ENCODE measurements around the gene SPATA6L. TPM values are rescaled to one million over a fixed set of nuclear protein-coding genes. Genes with fewer than 3 reads are reported as not detected.

Gene SPATA6L
- total and polyA plus RNA-seq, 2 of the 13 experiments (the other 11 are each of a cell fraction or from before 2014, with no cell fraction given) = 1.1 to 1.9 TPM

GRCh38 chr9:4662108-4662988, 3.9 kb downstream of the SPATA6L start, which contains the start of gene PLPP6 (continued):
- TF ChIP-seq KDM5B (CRISPR knock-in tag; IDR thresholded peaks at IDR 0.05; ENCODE audit: borderline replicate concordance) = peak; percentile 82; the same call in 1 of the 2 replicates
- TF ChIP-seq PBX2 (CRISPR knock-in tag; IDR thresholded peaks at IDR 0.05) = no peak
- TF ChIP-seq, protein P1, sequence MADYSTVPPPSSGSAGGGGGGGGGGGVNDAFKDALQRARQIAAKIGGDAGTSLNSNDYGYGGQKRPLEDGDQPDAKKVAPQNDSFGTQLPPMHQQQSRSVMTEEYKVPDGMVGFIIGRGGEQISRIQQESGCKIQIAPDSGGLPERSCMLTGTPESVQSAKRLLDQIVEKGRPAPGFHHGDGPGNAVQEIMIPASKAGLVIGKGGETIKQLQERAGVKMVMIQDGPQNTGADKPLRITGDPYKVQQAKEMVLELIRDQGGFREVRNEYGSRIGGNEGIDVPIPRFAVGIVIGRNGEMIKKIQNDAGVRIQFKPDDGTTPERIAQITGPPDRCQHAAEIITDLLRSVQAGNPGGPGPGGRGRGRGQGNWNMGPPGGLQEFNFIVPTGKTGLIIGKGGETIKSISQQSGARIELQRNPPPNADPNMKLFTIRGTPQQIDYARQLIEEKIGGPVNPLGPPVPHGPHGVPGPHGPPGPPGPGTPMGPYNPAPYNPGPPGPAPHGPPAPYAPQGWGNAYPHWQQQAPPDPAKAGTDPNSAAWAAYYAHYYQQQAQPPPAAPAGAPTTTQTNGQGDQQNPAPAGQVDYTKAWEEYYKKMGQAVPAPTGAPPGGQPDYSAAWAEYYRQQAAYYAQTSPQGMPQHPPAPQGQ (CRISPR knock-in tag; IDR thresholded peaks at IDR 0.05; ENCODE audit: borderline replicate concordance) = peak; percentile 67; the same call in 1 of the 2 replicates
- TF ChIP-seq MATR3 (CRISPR knock-in tag; IDR thresholded peaks at IDR 0.05) = no peak
- TF ChIP-seq KDM1A (CRISPR knock-in tag; IDR thresholded peaks at IDR 0.05) = peak; percentile 49; the same call in 1 of the 2 replicates
- no peak for TF ChIP-seq KLF11 (CRISPR knock-in tag; IDR thresholded peaks at IDR 0.05)
- TF ChIP-seq HIC2 (CRISPR knock-in tag; IDR thresholded peaks at IDR 0.05; ENCODE audit: low read depth) = peak; percentile 30; the same call in 1 of the 2 replicates
- TF ChIP-seq STAG1 (CRISPR knock-in tag; IDR thresholded peaks at IDR 0.05) = peak; percentile 61
- no peak for TF ChIP-seq ZNF619 (CRISPR knock-in tag; IDR thresholded peaks at IDR 0.05)
- TF ChIP-seq RFX5 (IDR thresholded peaks at IDR 0.05; ENCODE audit: low read depth, low read length) = peak; percentile 17; the same call in 1 of the 2 replicates
- peak; percentile 51 for TF ChIP-seq MED8 (CRISPR knock-in tag; IDR thresholded peaks at IDR 0.05; ENCODE audit: insufficient replicate concordance)
- TF ChIP-seq, protein P2, sequence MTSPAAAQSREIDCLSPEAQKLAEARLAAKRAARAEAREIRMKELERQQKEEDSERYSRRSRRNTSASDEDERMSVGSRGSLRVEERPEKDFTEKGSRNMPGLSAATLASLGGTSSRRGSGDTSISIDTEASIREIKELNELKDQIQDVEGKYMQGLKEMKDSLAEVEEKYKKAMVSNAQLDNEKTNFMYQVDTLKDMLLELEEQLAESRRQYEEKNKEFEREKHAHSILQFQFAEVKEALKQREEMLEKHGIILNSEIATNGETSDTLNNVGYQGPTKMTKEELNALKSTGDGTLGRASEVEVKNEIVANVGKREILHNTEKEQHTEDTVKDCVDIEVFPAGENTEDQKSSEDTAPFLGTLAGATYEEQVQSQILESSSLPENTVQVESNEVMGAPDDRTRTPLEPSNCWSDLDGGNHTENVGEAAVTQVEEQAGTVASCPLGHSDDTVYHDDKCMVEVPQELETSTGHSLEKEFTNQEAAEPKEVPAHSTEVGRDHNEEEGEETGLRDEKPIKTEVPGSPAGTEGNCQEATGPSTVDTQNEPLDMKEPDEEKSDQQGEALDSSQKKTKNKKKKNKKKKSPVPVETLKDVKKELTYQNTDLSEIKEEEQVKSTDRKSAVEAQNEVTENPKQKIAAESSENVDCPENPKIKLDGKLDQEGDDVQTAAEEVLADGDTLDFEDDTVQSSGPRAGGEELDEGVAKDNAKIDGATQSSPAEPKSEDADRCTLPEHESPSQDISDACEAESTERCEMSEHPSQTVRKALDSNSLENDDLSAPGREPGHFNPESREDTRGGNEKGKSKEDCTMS (CRISPR knock-in tag; conservative IDR thresholded peaks at IDR 0.05) = no peak
- TF ChIP-seq MLXIP (CRISPR knock-in tag; IDR thresholded peaks at IDR 0.05; ENCODE audit: borderline replicate concordance) = no peak
- peak; percentile 45; the same call in 1 of the 2 replicates for TF ChIP-seq SAFB2 (CRISPR knock-in tag; IDR thresholded peaks at IDR 0.05; ENCODE audit: borderline replicate concordance, low read depth)
- TF ChIP-seq ZNF30 (CRISPR knock-in tag; IDR thresholded peaks at IDR 0.05) = no peak
- TF ChIP-seq KAT2B (IDR thresholded peaks at IDR 0.05; ENCODE audit: borderline replicate concordance, low read depth, low read length) = no peak
- no peak; the same call in 1 of the 2 replicates for TF ChIP-seq FOXC1 (CRISPR knock-in tag; IDR thresholded peaks at IDR 0.05; ENCODE audit: borderline replicate concordance)
- TF ChIP-seq BRD4 (CRISPR knock-in tag; IDR thresholded peaks at IDR 0.05) = peak; percentile 80; the same call in 1 of the 2 replicates

All from HepG2 (cell line).